Mesodermal cell (in vitro differentiated cells): ENCODE results near the gene PGP.

Source experiments
- H3K27ac ChIP-seq: 2 replicates; pipeline ENCODE4 v1.7.0; 2013; ENCODE audit warnings: mild to moderate bottlenecking, low read depth, low read length, moderate library complexity; ENCODE audit not compliant: severe bottlenecking
- H3K36me3 ChIP-seq: 2 replicates; pipeline ENCODE4 v1.7.1; 2013; ENCODE audit warnings: mild to moderate bottlenecking, low read length, moderate library complexity; ENCODE audit not compliant: control insufficient read depth, insufficient read depth
- H3K4me1 ChIP-seq: one replicate; pipeline ENCODE4 v1.7.1; 2013; ENCODE audit warnings: mild to moderate bottlenecking, low read length; ENCODE audit not compliant: insufficient read depth, control insufficient read depth, poor library complexity, severe bottlenecking
- H3K4me3 ChIP-seq: 2 replicates; pipeline ENCODE4 v1.7.0; 2013; ENCODE audit warnings: low read length, control low read depth, mild to moderate bottlenecking; ENCODE audit not compliant: insufficient read depth, poor library complexity, severe bottlenecking; ENCODE audit errors: extremely low read depth
- H3K9me3 ChIP-seq: 2 replicates; pipeline ENCODE4 v1.7.1; 2013; ENCODE audit warnings: mild to moderate bottlenecking, low read length, moderate library complexity; ENCODE audit not compliant: control insufficient read depth
- WGBS, 2 experiments: methylation state at CpG; one replicate each; pipeline ENCODE4 v1.1.5; 2013; ENCODE audit warnings: missing lambda C conversion rate in 2 of 2; ENCODE audit not compliant: insufficient coverage in 2 of 2; 5-methylcytosine and 5-hydroxymethylcytosine counted together

The PGP gene

GRCh38 chr16:2179576-2179975, 35.1 kb downstream of the PGP start:
- WGBS, 2 experiments, result 95 to 97% methylated on average over 29 to 30 of the region's 31 CpGs
- H3K9me3 ChIP-seq, result no peaks in the 10 kb centered on the region
- no peaks in the 10 kb centered on the region for H3K4me1 ChIP-seq
- H3K4me3 ChIP-seq, result no peak overlapping the region
- peaks cover 32% of the 10 kb centered on the region for H3K36me3 ChIP-seq
- no peak overlapping the region for H3K27ac ChIP-seq

GRCh38 chr16:2179107-2179501, 35.5 kb downstream of the PGP start:
- H3K9me3 ChIP-seq, result no peaks in the 10 kb centered on the region
- 97 to 98% methylated on average over 38 to 39 of the region's 50 CpGs for WGBS, 2 experiments
- H3K4me3 ChIP-seq, result no peak overlapping the region
- H3K4me1 ChIP-seq, result no peaks in the 10 kb centered on the region
- H3K36me3 ChIP-seq, result peaks cover 36% of the 10 kb centered on the region
- H3K27ac ChIP-seq, result no peak overlapping the region

DNA sequence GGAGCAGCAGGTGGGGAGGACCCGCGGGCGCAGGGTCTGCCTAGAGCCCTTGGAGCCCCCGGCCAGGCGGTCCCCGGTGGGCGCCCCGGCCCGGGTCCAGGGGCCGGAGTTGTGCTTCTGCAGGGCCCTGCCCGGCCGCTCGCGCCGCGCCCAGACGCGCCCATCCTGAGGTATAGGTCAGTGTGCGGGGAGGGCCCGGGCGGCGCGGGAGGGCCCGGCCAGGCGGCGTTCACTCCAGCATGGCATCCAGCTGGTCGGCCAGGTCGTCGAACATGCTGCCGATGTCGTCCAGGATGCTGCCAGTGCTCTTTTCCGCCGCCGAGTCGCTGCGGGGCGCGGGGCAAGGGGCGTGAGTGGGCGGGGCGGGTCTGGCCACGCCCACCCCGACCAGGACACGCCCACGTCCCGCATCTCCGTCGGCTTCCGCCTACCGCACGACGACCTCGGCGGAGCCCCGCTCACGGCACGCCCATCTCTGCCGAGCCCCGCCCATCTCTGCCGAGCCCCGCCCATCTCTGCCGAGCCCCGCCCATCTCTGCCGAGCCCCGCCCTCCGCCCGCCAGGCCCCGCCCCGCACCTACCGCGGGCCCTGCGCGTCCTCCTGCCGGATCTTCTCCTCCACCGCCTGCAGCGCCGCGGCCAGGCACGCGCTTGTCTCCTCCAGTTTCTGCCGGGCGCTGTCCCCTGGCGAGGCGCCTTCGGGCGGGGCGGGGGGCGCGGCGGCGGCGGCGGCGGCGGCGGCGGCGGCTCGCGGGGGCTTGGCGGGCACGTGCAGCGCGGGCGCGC, 36.1 kb downstream of the PGP start:
- 79 to 88% methylated on average over 61 to 82 of the region's 106 CpGs for WGBS, 2 experiments
- H3K9me3 ChIP-seq, result no peaks in the 10 kb centered on the region
- H3K36me3 ChIP-seq, result peaks cover 40% of the 10 kb centered on the region
- no peaks in the 10 kb centered on the region for H3K4me1 ChIP-seq
- no peak overlapping the region for H3K4me3 ChIP-seq
- H3K27ac ChIP-seq, result no peak overlapping the region

GRCh38 chr16:2177561-2177960, 37.1 kb downstream of the PGP start:
- Histone ChIP-seq H3K4me3 (no peak overlapping the region), H3K4me1 (no peaks in the 10 kb centered on the region), H3K27ac (no peak overlapping the region), H3K9me3 (no peaks in the 10 kb centered on the region), H3K36me3 (peaks cover 49% of the 10 kb centered on the region)
- WGBS, 2 experiments, result 97 to 98% methylated on average over 14 to 15 of the region's 20 CpGs

DNA sequence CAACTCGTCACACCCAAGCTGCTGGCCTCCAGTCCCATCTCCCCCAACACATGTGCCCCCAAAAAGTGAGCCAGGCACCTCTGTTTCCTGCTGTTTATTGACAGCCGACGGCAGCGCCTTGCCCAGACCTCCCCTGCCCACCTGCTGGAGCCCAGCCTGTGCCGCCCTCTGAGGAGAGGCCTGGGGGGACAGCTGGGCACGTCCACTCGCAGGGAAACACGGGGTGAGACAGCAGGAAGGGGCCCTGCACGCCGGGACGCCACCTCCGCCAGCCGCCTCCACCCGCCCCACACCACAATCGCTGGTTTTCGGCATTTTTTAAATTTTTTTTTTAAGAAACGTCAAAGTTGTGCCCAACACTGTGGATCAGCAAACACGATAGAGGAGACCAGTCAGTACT, 37.5 kb downstream of the PGP start:
- no peak overlapping the region for H3K4me3 ChIP-seq
- WGBS, 2 experiments, result 96 to 97% methylated on average over 17 to 18 of the region's 18 CpGs
- H3K27ac ChIP-seq, result no peak overlapping the region
- H3K9me3 ChIP-seq, result no peaks in the 10 kb centered on the region
- peaks cover 50% of the 10 kb centered on the region for H3K36me3 ChIP-seq
- H3K4me1 ChIP-seq, result no peaks in the 10 kb centered on the region

DNA sequence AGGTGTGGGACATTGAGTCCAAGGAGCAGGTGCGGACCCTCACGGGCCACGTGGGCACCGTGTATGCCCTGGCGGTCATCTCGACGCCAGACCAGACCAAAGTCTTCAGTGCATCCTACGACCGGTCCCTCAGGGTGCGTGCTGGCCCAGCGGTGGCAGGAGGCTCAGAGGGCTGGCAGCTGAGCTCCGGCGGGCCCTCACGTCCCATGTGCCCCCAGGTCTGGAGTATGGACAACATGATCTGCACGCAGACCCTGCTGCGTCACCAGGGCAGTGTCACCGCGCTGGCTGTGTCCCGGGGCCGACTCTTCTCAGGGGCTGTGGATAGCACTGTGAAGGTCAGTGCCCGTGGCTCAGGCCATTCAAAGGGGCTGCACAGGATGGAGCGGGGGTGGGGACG, 38.6 kb downstream of the PGP start:
- H3K9me3 ChIP-seq, result no peaks in the 10 kb centered on the region
- no peak overlapping the region for H3K4me3 ChIP-seq
- no peak overlapping the region for H3K27ac ChIP-seq
- H3K4me1 ChIP-seq, result no peaks in the 10 kb centered on the region
- peaks cover 60% of the 10 kb centered on the region for H3K36me3 ChIP-seq
- 98 to 99% methylated on average over 23 of the region's 23 CpGs for WGBS, 2 experiments

GRCh38 chr16:2175454-2175853, 39.2 kb downstream of the PGP start:
- H3K27ac ChIP-seq, result no peak overlapping the region

DNA sequence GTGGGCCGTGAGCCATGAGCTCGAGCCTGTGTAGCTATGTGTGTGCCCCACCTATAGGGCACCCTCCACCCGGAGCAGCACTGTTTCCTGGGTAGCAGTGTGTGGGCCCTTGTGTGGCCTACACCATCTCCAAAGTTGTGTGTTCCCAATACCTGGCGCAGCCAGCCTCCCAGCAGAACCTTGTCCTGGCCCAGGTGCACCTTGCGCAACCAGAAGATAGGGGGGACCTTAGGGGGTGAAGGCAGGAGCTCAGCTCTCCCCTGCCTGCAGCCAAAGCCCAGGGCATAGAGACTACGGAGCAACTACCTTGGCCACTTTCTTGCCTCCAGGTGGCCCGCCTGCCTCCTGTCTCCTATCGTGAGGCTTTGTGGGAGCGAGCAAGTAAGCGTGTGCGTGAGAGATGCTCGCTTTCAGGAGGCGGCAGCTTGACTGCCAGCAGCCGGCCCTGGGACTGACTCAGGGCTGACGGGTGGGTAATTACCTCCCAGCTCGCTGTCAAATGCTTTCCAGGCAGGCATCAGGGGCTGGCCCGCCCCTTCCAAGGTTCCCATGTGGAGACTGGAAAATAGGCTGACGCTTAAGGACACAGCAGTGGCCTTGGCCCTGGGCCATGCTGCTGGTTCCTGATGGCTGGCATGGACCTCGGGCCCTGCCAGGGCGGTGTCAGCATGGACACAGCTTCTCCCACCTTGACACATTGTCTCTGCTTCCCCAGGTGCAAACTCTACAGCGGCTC, 40.1 kb downstream of the PGP start:
- H3K27ac ChIP-seq, result no peak overlapping the region
- H3K4me3 ChIP-seq, result no peak overlapping the region
- H3K9me3 ChIP-seq, result no peaks in the 10 kb centered on the region
- H3K4me1 ChIP-seq, result no peaks in the 10 kb centered on the region
- WGBS, 2 experiments, result 98% methylated on average over 21 of the region's 21 CpGs
- peaks cover 68% of the 10 kb centered on the region for H3K36me3 ChIP-seq

More at GRCh38 chr16:2175454-2175853, 39.2 kb downstream of the PGP start:
- Histone ChIP-seq H3K36me3 (peaks cover 66% of the 10 kb centered on the region), H3K9me3 (no peaks in the 10 kb centered on the region), H3K4me3 (no peak overlapping the region), H3K4me1 (no peaks in the 10 kb centered on the region)
- WGBS, 2 experiments, result 95 to 99% methylated on average over 10 of the region's 10 CpGs

DNA sequence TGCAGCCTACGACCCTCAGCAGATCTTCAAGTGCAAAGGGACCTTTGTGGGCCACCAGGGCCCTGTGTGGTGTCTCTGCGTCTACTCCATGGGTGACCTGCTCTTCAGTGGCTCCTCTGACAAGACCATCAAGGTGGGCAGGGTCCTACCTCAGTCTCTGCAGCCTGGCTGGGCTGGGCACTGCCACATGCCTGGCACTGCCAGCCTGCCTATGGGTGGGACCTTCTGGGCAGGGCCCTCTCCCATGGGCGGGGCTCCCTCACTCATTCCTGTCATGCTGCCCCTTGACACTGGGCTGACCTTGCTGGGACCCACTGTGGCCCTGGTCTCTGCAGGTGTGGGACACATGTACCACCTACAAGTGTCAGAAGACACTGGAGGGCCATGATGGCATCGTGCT, 40.7 kb downstream of the PGP start:
- no peak overlapping the region for H3K27ac ChIP-seq
- H3K4me1 ChIP-seq, result no peaks in the 10 kb centered on the region
- no peaks in the 10 kb centered on the region for H3K9me3 ChIP-seq
- 89 to 90% methylated on average over 3 of the region's 4 CpGs for WGBS, 2 experiments
- H3K36me3 ChIP-seq, result peaks cover 68% of the 10 kb centered on the region
- no peak overlapping the region for H3K4me3 ChIP-seq

- no peak overlapping the region for H3K27ac ChIP-seq
- no peak overlapping the region for H3K4me3 ChIP-seq
- peaks cover 68% of the 10 kb centered on the region for H3K36me3 ChIP-seq
- no peaks in the 10 kb centered on the region for H3K4me1 ChIP-seq
- no peaks in the 10 kb centered on the region for H3K9me3 ChIP-seq
- WGBS, 2 experiments, result 96 to 97% methylated on average over 10 to 12 of the region's 14 CpGs
Measured at GRCh38 chr16:2173366-2173765, 41.3 kb downstream of the PGP start.
